K562 (cell line): ENCODE data around the gene KATNB1. TPM values are rescaled to one million over a fixed set of nuclear protein-coding genes. Genes with fewer than 3 reads are reported as not detected.

Source experiments
- BCL6 ChIP-seq: fragments of 250-450 bp; sonication (Bioruptor Pico); IDR thresholded peaks from 2 replicates; pipeline ENCODE4 v1.4.0; 2020
- EHMT2 ChIP-seq: fragments of 450-650 bp; IDR thresholded peaks from 2 replicates; pipeline ENCODE4 v1.6.1; 2018; ENCODE audit warnings: antibody characterized with exemption
- ELK1 ChIP-seq: sonication (generic); formaldehyde crosslinking; IDR thresholded peaks from 2 replicates; pipeline ENCODE4 v1.8.1; 2022; ENCODE audit warnings: missing genetic modification reagents
- ETS2 ChIP-seq: IDR thresholded peaks from 2 replicates; pipeline ENCODE4 v1.6.1; 2016; ENCODE audit warnings: borderline replicate concordance, missing genetic modification characterization, mild to moderate bottlenecking, moderate library complexity, missing compliant biosample characterization; ENCODE audit not compliant: poor library complexity, severe bottlenecking
- FOXJ2 ChIP-seq: fragments of 200-800 bp; sonication (Bioruptor generic); IDR thresholded peaks from 2 replicates; pipeline ENCODE4 v1.6.1; 2016; ENCODE audit warnings: missing genetic modification characterization, missing compliant biosample characterization
- FOXK2 ChIP-seq, 2 experiments: fragments of 450-650 bp; IDR thresholded peaks in 1 of 2; conservative IDR thresholded peaks in 1 of 2; 2 replicates each; pipeline ENCODE4 v1.6.1; 2016; ENCODE audit warnings: low read depth in 2 of 2, mild to moderate bottlenecking in 1 of 2
- HMGN3 ChIP-seq: IDR thresholded peaks from 2 replicates; pipeline ENCODE4 v1.6.1; 2011; ENCODE audit warnings: borderline replicate concordance, low read depth, mild to moderate bottlenecking, mixed read lengths, low read length; ENCODE audit not compliant: insufficient read length; ENCODE audit errors: extremely low read depth
- MAFG ChIP-seq: fragments of 450-650 bp; conservative IDR thresholded peaks from 2 replicates; pipeline ENCODE4 v1.6.1; 2016; ENCODE audit warnings: missing genetic modification characterization, missing compliant biosample characterization
- NFATC3 ChIP-seq: fragments of 450-650 bp; IDR thresholded peaks from 2 replicates; pipeline ENCODE4 v1.6.1; 2017; ENCODE audit warnings: mild to moderate bottlenecking
- OTX1 ChIP-seq: fragments of 450-650 bp; formaldehyde crosslinking; IDR thresholded peaks from 2 replicates; pipeline ENCODE4 v1.4.0; 2022; ENCODE audit warnings: mild to moderate bottlenecking
- PCBP2 ChIP-seq: fragments of 200-400 bp; formaldehyde crosslinking; IDR thresholded peaks from 2 replicates; pipeline ENCODE4 v1.6.1; 2018; ENCODE audit warnings: low read length, low read depth, mild to moderate bottlenecking, moderate library complexity; ENCODE audit not compliant: poor library complexity, severe bottlenecking
- PHB ChIP-seq: fragments of 250-450 bp; sonication (Bioruptor Pico); IDR thresholded peaks from 2 replicates; pipeline ENCODE4 v1.5.0; 2021
- PHF20 ChIP-seq: fragments of 450-650 bp; IDR thresholded peaks from 2 replicates; pipeline ENCODE4 v1.6.1; 2018; ENCODE audit not compliant: partially characterized antibody
- POLR2H ChIP-seq: IDR thresholded peaks from 2 replicates; pipeline ENCODE4 v1.6.1; 2016; ENCODE audit warnings: missing genetic modification characterization, low read depth, mild to moderate bottlenecking, control low read depth, missing compliant biosample characterization, moderate library complexity
- PYGO2 ChIP-seq: fragments of 450-650 bp; IDR thresholded peaks from 2 replicates; pipeline ENCODE4 v1.6.1; 2016; ENCODE audit warnings: mild to moderate bottlenecking, missing genetic modification characterization, moderate library complexity, missing compliant biosample characterization
- TAF1 ChIP-seq: IDR thresholded peaks from 2 replicates; pipeline ENCODE4 v1.6.1; 2011; ENCODE audit warnings: mild to moderate bottlenecking, low read length, moderate library complexity; ENCODE audit not compliant: insufficient read depth, control insufficient read depth, severe bottlenecking; ENCODE audit errors: extremely low read depth
- TCF7 ChIP-seq: sonication (generic); IDR thresholded peaks from 2 replicates; pipeline ENCODE4 v1.6.1; 2016; ENCODE audit warnings: antibody characterized with exemption, borderline replicate concordance
- TFAM ChIP-seq: fragments of 250-450 bp; sonication (Bioruptor Pico); conservative IDR thresholded peaks from 2 replicates; pipeline ENCODE4 v1.5.0; 2021; ENCODE audit warnings: mild to moderate bottlenecking, moderate library complexity
- U2AF2 ChIP-seq: fragments of 200-400 bp; formaldehyde crosslinking; optimal IDR thresholded peaks from 2 replicates; pipeline ENCODE3; 2017; ENCODE audit warnings: low read depth, mild to moderate bottlenecking, low read length
- ZFP1 ChIP-seq: fragments of 450-650 bp; formaldehyde crosslinking; IDR thresholded peaks from 2 replicates; pipeline ENCODE4 v1.4.0; 2020; ENCODE audit warnings: mild to moderate bottlenecking, mixed read lengths
- ZNF23 ChIP-seq: fragments of 250-450 bp; sonication (Bioruptor Pico); IDR thresholded peaks from 2 replicates; pipeline ENCODE4 v1.4.0; 2020; ENCODE audit warnings: mild to moderate bottlenecking
- ZNF274 ChIP-seq: IDR thresholded peaks from 2 replicates; pipeline ENCODE4 v1.6.1; 2011; ENCODE audit warnings: low read depth, mild to moderate bottlenecking, low read length, moderate library complexity, borderline replicate concordance
- ZNF408 ChIP-seq: fragments of 250-450 bp; sonication (Bioruptor Pico); IDR thresholded peaks from 2 replicates; pipeline ENCODE4 v1.4.0; 2020; ENCODE audit warnings: low read depth, mild to moderate bottlenecking, moderate library complexity
- ZNF445 ChIP-seq: fragments of 250-450 bp; sonication (Bioruptor Pico); IDR thresholded peaks from 2 replicates; pipeline ENCODE4 v1.4.0; 2020; ENCODE audit warnings: low read depth, mild to moderate bottlenecking, moderate library complexity
- ZNF785 ChIP-seq: fragments of 250-450 bp; sonication (Bioruptor Pico); IDR thresholded peaks from 2 replicates; pipeline ENCODE4 v1.4.0; 2020; ENCODE audit warnings: mild to moderate bottlenecking
- polyA plus RNA-seq, 8 experiments: library from polyadenylated mRNA; depleted of rRNA in 4 of 8; stranded (reverse) in 5 of 8; unstranded in 3 of 8; fragments of >200 nt; fragmentation: Nextera tagmentation in 2 of 8; fragmentation: Illumina TruSeq in 1 of 8; extraction: Ambion mirVana in 2 of 8; extraction: Trizol in 1 of 8; gene quantifications; 2 replicates each; pipeline versions ENCODE4 v1.2.1 to v1.2.3, GENCODE V29; 2011 to 2014; ENCODE audit warnings: inconsistent platforms in 1 of 8, missing spikeins in 1 of 8
- total RNA-seq, 7 experiments: library from RNA; depleted of rRNA in 6 of 7; stranded (reverse); fragments of >200 nt in 6 of 7; fragmentation: Illumina TruSeq in 2 of 7; extraction: Trizol in 2 of 7; gene quantifications; 2 replicates each; pipeline versions ENCODE4 v1.2.1 to v1.2.3, GENCODE V29; 2011 to 2021; ENCODE audit warnings: low replicate concordance in 1 of 7
- TF ChIP-seq, protein P1 (sequence below): sonication (generic); formaldehyde crosslinking; IDR thresholded peaks from 2 replicates; pipeline ENCODE4 v1.8.1; 2023; ENCODE audit warnings: mild to moderate bottlenecking, missing genetic modification reagents

KATNB1 gene
- total and polyA plus RNA-seq, 9 of the 15 experiments (the other 6 are each of a cell fraction or from before 2014, with no cell fraction given), result 1.2 to 52.6 (median 21.9) TPM

GRCh38 chr16:57736419-57737351 lies 1.1 kb downstream of the KATNB1 start (continued):
- TF ChIP-seq MAFG (no peak), PHF20 (no peak), NFATC3 (no peak), OTX1 (no peak), TAF1 (no peak), ZNF445 (CRISPR knock-in tag) (no peak), HMGN3 (no peak), ZFP1 (no peak), FOXK2 (conservative IDR thresholded peaks at IDR 0.05 in 1 of 2, IDR thresholded peaks at IDR 0.05 in 1 of 2; ENCODE audit: low read depth in 2 of 2) (0 out of 4 replicates have a peak, but pooled peaks of 1 of the 2 experiments have one; percentile 20), PCBP2 (no peak), POLR2H (tag) (no peak), EHMT2 (no peak), PHB (CRISPR knock-in tag) (no peak), ZNF274 (no peak), ZNF408 (no peak), FOXJ2 (tag) (no peak), TCF7 (no peak), ZNF23 (CRISPR knock-in tag) (no peak), ELK1 (CRISPR knock-in tag) (no peak), U2AF2 (no peak), ZNF785 (CRISPR knock-in tag) (no peak), BCL6 (no peak), TFAM (CRISPR knock-in tag) (no peak), ETS2 (tag) (no peak), PYGO2 (tag) (no peak)
- TF ChIP-seq, protein P1, sequence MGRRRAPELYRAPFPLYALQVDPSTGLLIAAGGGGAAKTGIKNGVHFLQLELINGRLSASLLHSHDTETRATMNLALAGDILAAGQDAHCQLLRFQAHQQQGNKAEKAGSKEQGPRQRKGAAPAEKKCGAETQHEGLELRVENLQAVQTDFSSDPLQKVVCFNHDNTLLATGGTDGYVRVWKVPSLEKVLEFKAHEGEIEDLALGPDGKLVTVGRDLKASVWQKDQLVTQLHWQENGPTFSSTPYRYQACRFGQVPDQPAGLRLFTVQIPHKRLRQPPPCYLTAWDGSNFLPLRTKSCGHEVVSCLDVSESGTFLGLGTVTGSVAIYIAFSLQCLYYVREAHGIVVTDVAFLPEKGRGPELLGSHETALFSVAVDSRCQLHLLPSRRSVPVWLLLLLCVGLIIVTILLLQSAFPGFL, result no peak
